ENCODE results near the gene TDRD3.

- TF ChIP-seq POLR2AphosphoS5 (IDR thresholded peaks at IDR 0.05; ENCODE audit: low read depth, low read length): no peak
- TF ChIP-seq CTCF (IDR thresholded peaks at IDR 0.05): no peak
- TF ChIP-seq SIN3A (IDR thresholded peaks at IDR 0.05; ENCODE audit: borderline replicate concordance, insufficient read depth, low read depth, low read length): no peak
Observed at GRCh38 chr13:60384911-60385310, 12.1 kb upstream of the TDRD3 start.

Measured in Panc1 (cell line).